H1 (cell line): Measurements from ENCODE around the gene UFSP2. TPM values are rescaled to one million over a fixed set of nuclear protein-coding genes. Genes with fewer than 3 reads are reported as not detected.

Experiments
- CTCF ChIA-PET: fragments of 300-600 bp; sonication (Branson Sonifier 250); formaldehyde crosslinking; loops from one replicate; lab custom pipeline; 2021; ENCODE audit not compliant: partially characterized antibody; lab: Charles Lee
- POLR2A ChIA-PET: fragments of 300-600 bp; sonication (Branson Sonifier 250); formaldehyde crosslinking; loops from one replicate; lab custom pipeline; 2021; ENCODE audit warnings: inconsistent platforms; ENCODE audit not compliant: partially characterized antibody; lab: Charles Lee
- DNase-seq, 2 experiments: peaks; one replicate each; pipeline versions ENCODE4 v3.0.0 to v3.0.0-alpha.2; 2010 to 2022; ENCODE audit warnings: low spot score in 2 of 2, low read depth in 1 of 2, mixed read lengths in 1 of 2
- FAIRE-seq: peaks from 2 replicates; lab custom pipeline; 2011; peaks lifted over from hg19 to GRCh38; lab: Jason Lieb, UNC
- H2AFZ ChIP-seq: 2 replicates; pipeline ENCODE4 v1.8.1; 2012; ENCODE audit warnings: low read length, inconsistent platforms
- H2AK5ac ChIP-seq: 2 replicates; pipeline ENCODE4 v1.6.1; 2013; ENCODE audit warnings: low read depth, low read length
- H2BK120ac ChIP-seq: replicated peaks from 2 replicates; pipeline ENCODE3; 2013; ENCODE audit warnings: low read depth, low read length, inconsistent platforms
- H2BK12ac ChIP-seq: 2 replicates; pipeline ENCODE4 v1.6.1; 2013; ENCODE audit warnings: low read depth, low read length
- H2BK15ac ChIP-seq: 2 replicates; pipeline ENCODE4 v1.6.1; 2013; ENCODE audit warnings: low read length
- H2BK20ac ChIP-seq: 2 replicates; pipeline ENCODE4 v1.6.1; 2013; ENCODE audit warnings: low read length
- H2BK5ac ChIP-seq: 2 replicates; pipeline ENCODE4 v1.6.1; 2013; ENCODE audit warnings: low read depth, low read length
- H3K14ac ChIP-seq: 2 replicates; pipeline ENCODE4 v1.6.1; 2013; ENCODE audit warnings: inconsistent platforms; ENCODE audit not compliant: insufficient read length
- H3K18ac ChIP-seq: 2 replicates; pipeline ENCODE4 v1.6.1; 2013; ENCODE audit warnings: low read length; ENCODE audit errors: extremely low read depth
- H3K23ac ChIP-seq: 2 replicates; pipeline ENCODE4 v1.6.1; 2013; ENCODE audit warnings: inconsistent platforms; ENCODE audit not compliant: insufficient read length
- H3K23me2 ChIP-seq: 2 replicates; pipeline ENCODE4 v1.6.1; 2013; ENCODE audit warnings: low read depth, low read length
- H3K27ac ChIP-seq: 2 replicates; pipeline ENCODE4 v1.6.1; 2011; ENCODE audit warnings: low read depth, low read length, inconsistent platforms
- H3K27me3 ChIP-seq, 4 experiments: replicated peaks in 1 of 4; 1 replicate in 1 of 4; 2 replicates in 3 of 4; pipeline versions ENCODE4 v1.6.1 to v1.8.1; 2011 to 2013; ENCODE audit warnings: low read length in 3 of 4, mild to moderate bottlenecking in 3 of 4, inconsistent platforms in 2 of 4, mixed read lengths in 2 of 4, moderate library complexity in 1 of 4; ENCODE audit not compliant: control insufficient read depth in 3 of 4, insufficient read depth in 3 of 4; ENCODE audit errors: extremely low read depth in 1 of 4
- H3K36me3 ChIP-seq, 4 experiments: 2 replicates each; pipeline versions ENCODE4 v1.6.1 to v1.8.1; 2011 to 2013; ENCODE audit warnings: mild to moderate bottlenecking in 4 of 4, low read length in 3 of 4, moderate library complexity in 2 of 4, control low read depth in 1 of 4, inconsistent platforms in 1 of 4; ENCODE audit not compliant: insufficient read depth in 4 of 4, control insufficient read depth in 2 of 4
- H3K4ac ChIP-seq: replicated peaks from 2 replicates; pipeline ENCODE3; 2013; ENCODE audit warnings: low read length, low read depth, mixed read lengths, inconsistent platforms; ENCODE audit not compliant: insufficient read length
- H3K4me1 ChIP-seq, 4 experiments: replicated peaks in 1 of 4; 1 replicate in 1 of 4; 2 replicates in 3 of 4; pipeline versions ENCODE4 v1.6.1 to v1.8.1; 2011 to 2013; ENCODE audit warnings: low read length in 3 of 4, inconsistent platforms in 2 of 4, mixed read lengths in 1 of 4; ENCODE audit not compliant: insufficient read depth in 4 of 4, control insufficient read depth in 3 of 4
- H3K4me2 ChIP-seq, 2 experiments: 2 replicates each; pipeline versions ENCODE4 v1.6.1 to v1.8.1; 2011 to 2013; ENCODE audit warnings: low read depth in 2 of 2, low read length in 2 of 2, control low read depth in 1 of 2, inconsistent platforms in 1 of 2, mild to moderate bottlenecking in 1 of 2; ENCODE audit not compliant: insufficient read depth in 1 of 2
- H3K4me3 ChIP-seq, 4 experiments: fragments of 200-600, 300-600 bp in 1 of 4; sonication (generic), shearing (Covaris generic), sonication (Bioruptor Twin) in 1 of 4; 2 replicates each; pipeline versions ENCODE4 v1.5.1 to v1.8.1; 2011 to 2016; ENCODE audit warnings: low read length in 4 of 4, low read depth in 3 of 4, control low read depth in 2 of 4, inconsistent platforms in 2 of 4, mild to moderate bottlenecking in 2 of 4, mixed read lengths in 1 of 4, moderate library complexity in 1 of 4; ENCODE audit not compliant: insufficient read depth in 2 of 4; ENCODE audit errors: extremely low read depth in 1 of 4
- H3K56ac ChIP-seq: replicated peaks from 2 replicates; pipeline ENCODE3; 2013; ENCODE audit warnings: low read depth, mild to moderate bottlenecking, mixed read lengths, low read length, inconsistent platforms; ENCODE audit not compliant: insufficient read length
- H3K79me1 ChIP-seq: 2 replicates; pipeline ENCODE4 v1.6.1; 2013; ENCODE audit warnings: low read depth, low read length, control low read depth
- H3K79me2 ChIP-seq, 2 experiments: 2 replicates each; pipeline versions ENCODE4 v1.6.1 to v1.8.1; 2012 to 2013; ENCODE audit warnings: low read length in 2 of 2, mild to moderate bottlenecking in 2 of 2, inconsistent platforms in 1 of 2; ENCODE audit not compliant: insufficient read depth in 2 of 2, control insufficient read depth in 1 of 2
- H3K9ac ChIP-seq, 4 experiments: replicated peaks in 1 of 4; 1 replicate in 1 of 4; 2 replicates in 3 of 4; pipeline versions ENCODE4 v1.6.1 to v1.8.1; 2011 to 2013; ENCODE audit warnings: low read depth in 3 of 4, low read length in 3 of 4, control low read depth in 2 of 4, mild to moderate bottlenecking in 2 of 4, moderate library complexity in 2 of 4, inconsistent platforms in 1 of 4; ENCODE audit errors: extremely low read depth in 1 of 4
- H3K9me3 ChIP-seq, 2 experiments: 2 replicates each; pipeline versions ENCODE4 v1.6.1 to v1.8.1; 2012 to 2013; ENCODE audit warnings: mild to moderate bottlenecking in 2 of 2, moderate library complexity in 2 of 2, control low read depth in 1 of 2, inconsistent platforms in 1 of 2, low read depth in 1 of 2, low read length in 1 of 2, mixed read lengths in 1 of 2; ENCODE audit not compliant: insufficient read depth in 2 of 2
- H4K20me1 ChIP-seq, 2 experiments: replicated peaks in 1 of 2; 2 replicates each; pipeline versions ENCODE3 to v1.8.1; 2011 to 2013; ENCODE audit warnings: inconsistent platforms in 2 of 2, low read length in 2 of 2, mild to moderate bottlenecking in 1 of 2; ENCODE audit not compliant: insufficient read depth in 2 of 2, control insufficient read depth in 1 of 2
- H4K5ac ChIP-seq: 2 replicates; pipeline ENCODE4 v1.6.1; 2013; ENCODE audit warnings: low read length, low read depth, mixed read lengths, inconsistent platforms; ENCODE audit not compliant: insufficient read length
- H4K8ac ChIP-seq: 2 replicates; pipeline ENCODE4 v1.8.0; 2013; ENCODE audit warnings: mild to moderate bottlenecking, moderate library complexity, low read length, inconsistent platforms; ENCODE audit not compliant: insufficient read depth; ENCODE audit errors: extremely low read depth
- H4K91ac ChIP-seq: replicated peaks from 2 replicates; pipeline ENCODE3; 2013; ENCODE audit warnings: low read length, mixed read lengths, inconsistent platforms; ENCODE audit not compliant: insufficient read length
- KDM4A ChIP-seq: IDR thresholded peaks from one replicate; pipeline ENCODE4 v1.7.1; 2012; ENCODE audit warnings: low read depth, mild to moderate bottlenecking, moderate library complexity, low read length, inconsistent platforms; ENCODE audit not compliant: severe bottlenecking
- NRF1 ChIP-seq: IDR thresholded peaks from 2 replicates; pipeline ENCODE4 v1.6.1; 2011; ENCODE audit warnings: mild to moderate bottlenecking, low read depth, low read length, improper control_type of control experiment
- WGBS, 2 experiments: shearing (Covaris generic) in 1 of 2; methylation state at CpG; one replicate each; pipeline versions ENCODE4 v1.1.6 to v1.1.7; 2013 to 2015; ENCODE audit warnings: low lambda C conversion rate in 2 of 2, mixed read lengths in 2 of 2, inconsistent platforms in 1 of 2, low coverage in 1 of 2, missing lambda C conversion rate in 1 of 2; ENCODE audit not compliant: insufficient replicate concordance in 2 of 2, insufficient coverage in 1 of 2, insufficient read length in 1 of 2; ENCODE audit errors: extremely low coverage in 1 of 2, missing lambda C conversion rate in 1 of 2; 5-methylcytosine and 5-hydroxymethylcytosine counted together
- polyA plus RNA-seq, 7 experiments: library from polyadenylated mRNA; depleted of rRNA in 3 of 7; stranded (reverse) in 5 of 7; unstranded in 2 of 7; fragments of >200 nt in 5 of 7; fragments of 200-250 nt in 2 of 7; gene quantifications; 1 replicate in 5 of 7; 2 replicates in 1 of 7; 4 replicates in 1 of 7; pipeline versions ENCODE4 v1.2.1 to v1.2.3, GENCODE V29; 2011 to 2013; ENCODE audit warnings: missing spikeins in 2 of 7, mixed read lengths in 2 of 7
- total RNA-seq: library from RNA; stranded (reverse); fragmentation: NEBNext Ultra II Directional; extraction: Animal tissue kit (Norgen Biotek cat#: 25700); gene quantifications from 2 replicates; pipeline ENCODE4 v1.2.1, GENCODE V29; 2021

Gene UFSP2
- total and polyA plus RNA-seq, 2 of the 8 experiments (the other 6 are each of a cell fraction or from before 2014, with no cell fraction given), result 22.9 to 26.0 TPM

DNA sequence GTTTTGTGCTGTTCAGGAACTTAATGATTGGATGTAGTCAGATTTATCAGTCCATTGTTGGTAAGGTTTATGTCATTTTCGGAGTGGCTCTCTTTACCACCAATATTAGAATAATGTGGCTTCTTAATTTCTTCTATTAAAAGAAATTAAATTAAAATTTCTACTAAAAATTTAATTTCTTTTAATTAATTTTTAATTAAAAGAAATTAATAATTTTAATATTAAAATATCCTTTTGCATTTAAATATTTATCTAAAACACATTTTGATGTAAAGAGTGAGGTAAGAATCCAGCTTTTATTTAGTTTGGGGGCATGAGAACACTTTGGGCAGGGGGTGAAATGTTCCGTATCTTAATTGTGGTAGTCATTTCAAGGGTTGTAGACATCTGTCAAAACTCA lies 15.7 kb upstream of the UFSP2 start:
- no peak for DNase-seq
- no peaks in the 10 kb centered on the region for H3K79me2 ChIP-seq

More for the DNA sequence above, 15.7 kb upstream of the UFSP2 start:
- Histone ChIP-seq H2BK12ac (no peak overlapping the region), H3K27me3 (no peaks in the 10 kb centered on the region), H4K5ac (no peak overlapping the region), H2AFZ (no peak overlapping the region), H2BK120ac (no peak overlapping the region), H3K9ac (no peak overlapping the region), H4K91ac (no peak overlapping the region), H3K56ac (no peak overlapping the region), H3K23me2 (no peaks in the 10 kb centered on the region), H3K9me3 (no peaks in the 10 kb centered on the region), H3K18ac (no peak overlapping the region), H4K8ac (no peak overlapping the region), H3K4me1 (no peaks in the 10 kb centered on the region), H2BK5ac (no peak overlapping the region), H3K23ac (no peak overlapping the region), H3K4ac (no peak overlapping the region), H3K4me3 (no peak overlapping the region), H4K20me1 (no peaks in the 10 kb centered on the region), H2BK15ac (no peak overlapping the region), H3K27ac (no peak overlapping the region), H3K79me1 (no peaks in the 10 kb centered on the region), H3K4me2 (no peak overlapping the region), H2AK5ac (no peak overlapping the region), H3K14ac (no peak overlapping the region), H3K36me3 (no peaks in the 10 kb centered on the region), H2BK20ac (no peak overlapping the region)
- TF ChIP-seq KDM4A (no peak), NRF1 (no peak)
- POLR2A ChIA-PET, result no interaction called here
- WGBS, 2 experiments, result 90% methylated on average over 2 of the region's 2 CpGs; no CpG with 5 or more reads in 1 of the 2 experiments
- no peak for FAIRE-seq
- CTCF ChIA-PET, result no interaction called here
